ENCODE measurements around the gene LYST.
A peak's percentile ranks its signal among the peaks of the same experiment; 100 is the strongest.
"Not testable (repeated sequence)": the region's sequence is repeated elsewhere in the genome, so short reads cannot be mapped to it uniquely, and the experiment has no call there.

Gene LYST

GRCh38 chr1:235852887-235853286, 13.8 kb downstream of the LYST start:
- H3K4me3 ChIP-seq (ENCODE audit: low read depth, low read length) = no peak overlapping the region
- TF ChIP-seq CTCF (IDR thresholded peaks at IDR 0.05; ENCODE audit: insufficient read depth, low read depth, low read length, missing control alignments) = no peak
- DNase-seq (ENCODE audit: low read depth) = no peak

GRCh38 chr1:235851939-235852338, 14.8 kb downstream of the LYST start:
- no peak for DNase-seq (ENCODE audit: low read depth)
- no peak overlapping the region for H3K4me3 ChIP-seq (ENCODE audit: low read depth, low read length)
- no peak for TF ChIP-seq CTCF (IDR thresholded peaks at IDR 0.05; ENCODE audit: insufficient read depth, low read depth, low read length, missing control alignments)

- H3K4me3 ChIP-seq (ENCODE audit: low read depth, low read length); DNase-seq (ENCODE audit: low read depth): not testable (repeated sequence)
Measured at GRCh38 chr1:235848251-235848650, 18.5 kb downstream of the LYST start.

GRCh38 chr1:235845656-235846107, 21.0 kb downstream of the LYST start:
- not testable (repeated sequence) for H3K4me3 ChIP-seq (ENCODE audit: low read depth, low read length); DNase-seq (ENCODE audit: low read depth)

GRCh38 chr1:235844776-235845175, 21.9 kb downstream of the LYST start:
- TF ChIP-seq CTCF (IDR thresholded peaks at IDR 0.05; ENCODE audit: insufficient read depth, low read depth, low read length, missing control alignments) = no peak

GRCh38 chr1:235843461-235843961, 23.2 kb downstream of the LYST start:
- H3K4me3 ChIP-seq (ENCODE audit: low read depth, low read length) = no peak overlapping the region
- TF ChIP-seq CTCF (IDR thresholded peaks at IDR 0.05; ENCODE audit: insufficient read depth, low read depth, low read length, missing control alignments) = peak; percentile 58
- peak; percentile 45 for DNase-seq (ENCODE audit: low read depth)

More at GRCh38 chr1:235844776-235845175, 21.9 kb downstream of the LYST start:
- H3K4me3 ChIP-seq (ENCODE audit: low read depth, low read length) = no peak overlapping the region
- no peak for DNase-seq (ENCODE audit: low read depth)

GRCh38 chr1:235841938-235842545, 24.7 kb downstream of the LYST start:
- no peak for TF ChIP-seq CTCF (IDR thresholded peaks at IDR 0.05; ENCODE audit: insufficient read depth, low read depth, low read length, missing control alignments)
- peak overlapping the region; percentile 45 for H3K4me3 ChIP-seq (ENCODE audit: low read depth, low read length)
- peak; percentile 54 for DNase-seq (ENCODE audit: low read depth)

- TF ChIP-seq CTCF (IDR thresholded peaks at IDR 0.05; ENCODE audit: insufficient read depth, low read depth, low read length, missing control alignments) = no peak
- DNase-seq (ENCODE audit: low read depth) = no peak
- no peak overlapping the region for H3K4me3 ChIP-seq (ENCODE audit: low read depth, low read length)
Measured at GRCh38 chr1:235838021-235838420, 28.7 kb downstream of the LYST start.
